HG03521 (cell line): Measurements from ENCODE around the gene GATAD2B.
A peak's percentile ranks its signal among the peaks of the same experiment; 100 is the strongest.
"Not testable (repeated sequence)": the region's sequence is repeated elsewhere in the genome, so short reads cannot be mapped to it uniquely, and the experiment has no call there.

Experiments
- ATAC-seq: cut with Tn5 transposase; IDR thresholded peaks from one replicate; pipeline ENCODE4 v1.9.1; 2021; ENCODE audit warnings: mild to moderate bottlenecking, moderate library complexity; ENCODE audit not compliant: unreplicated experiment

GATAD2B gene

DNA sequence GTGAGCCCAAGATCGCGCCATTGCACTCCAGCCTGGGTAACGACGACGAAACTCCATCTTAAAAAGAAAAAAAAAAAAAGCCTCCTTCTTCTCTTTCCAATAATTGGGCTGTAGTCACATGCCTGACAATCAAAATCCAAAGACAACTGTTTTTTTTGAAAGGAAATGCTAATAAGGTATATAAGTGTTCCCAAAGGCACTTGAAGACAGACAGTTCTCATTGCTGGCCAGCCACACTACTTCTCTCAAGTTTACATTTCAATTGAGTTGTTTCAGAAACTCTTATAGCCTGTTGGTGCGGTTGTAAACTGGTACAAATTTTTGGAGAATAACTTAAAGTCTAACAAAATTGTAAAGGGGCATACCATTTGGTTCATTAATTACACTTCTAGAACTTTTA, 23.3 kb downstream of the GATAD2B start:
- no peak for ATAC-seq

GRCh38 chr1:153895866-153896265, 26.9 kb downstream of the GATAD2B start:
- not testable (repeated sequence) for ATAC-seq

- ATAC-seq = not testable (repeated sequence)
Observed at GRCh38 chr1:153891042-153891441, 31.7 kb downstream of the GATAD2B start.

- no peak for ATAC-seq
Observed at GRCh38 chr1:153888533-153888932, 34.2 kb downstream of the GATAD2B start.

DNA sequence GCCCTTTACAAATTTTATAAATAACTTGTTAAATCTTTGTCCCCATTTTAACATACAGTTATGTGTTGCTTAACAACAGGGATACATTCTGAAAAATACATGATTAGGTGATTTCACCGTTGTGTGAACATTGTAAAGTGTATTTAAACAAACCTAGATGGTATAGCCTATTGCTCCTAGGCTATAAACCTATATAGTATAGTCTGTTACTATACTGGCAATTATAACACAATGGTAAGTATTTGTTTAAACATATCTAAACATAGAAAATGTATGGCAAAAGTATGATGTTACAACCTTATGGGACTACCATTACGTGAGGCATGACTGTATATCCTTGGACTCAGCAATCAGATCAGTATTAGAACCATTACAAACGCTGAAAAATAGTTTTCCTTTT, 36.6 kb downstream of the GATAD2B start:
- no peak for ATAC-seq

- no peak for ATAC-seq
Observed at GRCh38 chr1:153883223-153883622, 39.5 kb downstream of the GATAD2B start.

- ATAC-seq = no peak
Observed at GRCh38 chr1:153882296-153882912, 40.4 kb downstream of the GATAD2B start.

GRCh38 chr1:153881751-153882150, 41.0 kb downstream of the GATAD2B start:
- ATAC-seq = no peak

DNA sequence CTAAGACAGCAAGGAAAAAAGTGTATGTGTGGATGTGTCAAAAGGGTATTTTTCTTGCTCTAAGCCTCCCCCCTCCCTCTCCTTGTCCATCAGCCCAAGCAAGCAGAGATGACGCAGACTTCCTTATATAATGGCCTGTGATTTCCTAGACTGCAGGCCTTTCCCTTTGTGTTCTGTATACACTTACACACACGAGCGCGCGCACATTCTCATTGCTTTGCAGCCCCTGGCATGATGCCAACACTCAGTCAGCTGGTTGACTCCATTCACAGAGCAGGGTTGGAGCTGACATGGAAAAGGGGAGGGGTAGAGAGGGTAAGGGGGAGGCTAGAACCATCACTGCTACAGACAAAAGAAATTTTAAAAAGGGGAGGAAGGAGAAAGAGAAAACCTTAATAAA, 41.8 kb downstream of the GATAD2B start:
- no peak for ATAC-seq

DNA sequence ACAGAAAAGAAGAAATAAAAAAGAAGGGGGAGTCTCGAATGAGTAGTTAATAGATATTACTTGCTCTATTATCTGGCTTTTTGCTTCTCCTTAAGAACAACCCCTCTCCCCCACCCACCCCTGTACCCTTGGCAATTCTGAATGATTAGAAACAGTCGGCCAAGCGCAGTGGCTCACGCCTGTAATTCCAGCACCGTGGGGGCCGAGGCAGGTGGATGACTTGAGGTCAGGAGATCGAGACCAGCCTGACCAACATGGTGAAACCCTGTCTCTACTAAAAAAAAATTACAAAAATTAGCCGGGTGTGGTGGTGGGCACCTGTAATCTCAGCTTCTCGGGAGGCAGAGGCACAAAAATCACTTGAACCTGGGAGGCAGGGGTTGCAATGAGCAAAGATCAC, 42.7 kb downstream of the GATAD2B start:
- no peak for ATAC-seq

DNA sequence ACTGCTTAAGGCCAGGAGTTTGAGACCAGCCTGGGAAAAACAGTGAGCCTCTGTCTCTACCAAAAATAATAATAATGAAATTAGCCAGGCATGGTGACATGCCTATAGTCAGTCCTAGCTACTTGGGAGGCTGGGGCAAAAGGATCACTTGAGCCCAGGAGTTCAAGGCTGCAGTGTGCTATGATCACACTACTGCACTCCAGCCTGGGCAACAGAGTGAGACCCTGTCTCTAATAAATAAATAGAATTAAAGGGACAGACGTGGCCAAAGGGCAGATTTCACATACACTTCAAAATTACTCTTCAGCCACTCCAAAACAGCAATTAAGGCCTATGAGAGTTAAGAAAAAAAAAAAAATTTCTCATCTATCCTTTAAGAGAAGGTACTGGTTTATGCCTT, 45.7 kb downstream of the GATAD2B start:
- ATAC-seq = no peak

DNA sequence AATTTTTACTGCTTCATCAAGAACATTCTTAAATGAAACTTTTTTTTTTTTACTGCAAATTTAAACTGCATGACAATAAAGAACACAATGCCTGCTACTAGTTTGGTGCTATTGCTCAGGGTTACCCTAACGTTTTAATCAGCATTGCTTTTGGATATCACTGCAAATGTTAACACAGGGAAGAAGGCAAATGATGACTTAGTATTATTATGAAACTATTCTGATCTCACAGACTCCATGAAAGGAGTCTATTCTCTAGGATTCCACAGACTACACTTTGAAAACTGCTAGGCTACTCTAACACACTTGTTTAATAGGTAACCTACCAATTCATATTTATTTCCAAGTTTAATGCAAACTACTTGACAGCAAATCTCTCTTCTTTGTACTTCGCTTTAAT, 49.8 kb downstream of the GATAD2B start:
- ATAC-seq = no peak

DNA sequence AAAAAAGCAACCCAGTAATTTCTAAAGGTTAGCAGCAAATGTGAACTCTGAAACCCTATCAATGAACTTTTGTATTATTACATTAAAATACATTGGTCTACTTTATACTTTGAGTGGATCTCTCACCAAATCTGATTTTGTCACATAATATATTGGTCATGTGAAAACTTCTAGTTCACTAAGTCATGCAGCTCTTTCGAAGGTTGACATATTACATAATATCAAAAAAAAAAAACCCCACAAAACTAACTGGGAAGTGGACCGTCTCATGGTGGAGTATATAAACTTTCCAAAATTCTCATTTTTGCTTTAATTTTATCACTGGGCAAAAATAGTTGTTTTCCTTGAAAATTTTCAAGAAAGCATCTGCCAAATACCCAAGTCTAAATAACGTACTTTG, 50.4 kb downstream of the GATAD2B start:
- no peak for ATAC-seq

DNA sequence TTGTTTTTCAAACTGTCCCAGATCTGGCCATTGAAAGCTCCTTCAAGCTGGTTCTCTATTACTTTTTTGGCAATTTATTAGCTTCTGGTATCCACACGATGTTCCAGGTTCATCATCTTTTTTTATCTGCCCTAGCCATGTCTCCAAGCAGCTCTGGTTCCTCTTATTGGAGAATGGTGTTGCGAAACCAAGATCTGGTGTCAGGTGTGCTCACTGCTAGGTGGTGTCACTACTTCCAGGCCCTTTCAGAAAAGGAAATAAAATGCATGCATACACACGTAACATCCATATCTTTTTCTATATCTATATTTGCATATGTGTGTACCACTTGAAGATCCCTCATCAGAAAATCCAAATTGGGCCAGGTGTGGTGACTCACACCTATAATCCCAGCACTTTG, 53.3 kb downstream of the GATAD2B start:
- ATAC-seq = no peak

DNA sequence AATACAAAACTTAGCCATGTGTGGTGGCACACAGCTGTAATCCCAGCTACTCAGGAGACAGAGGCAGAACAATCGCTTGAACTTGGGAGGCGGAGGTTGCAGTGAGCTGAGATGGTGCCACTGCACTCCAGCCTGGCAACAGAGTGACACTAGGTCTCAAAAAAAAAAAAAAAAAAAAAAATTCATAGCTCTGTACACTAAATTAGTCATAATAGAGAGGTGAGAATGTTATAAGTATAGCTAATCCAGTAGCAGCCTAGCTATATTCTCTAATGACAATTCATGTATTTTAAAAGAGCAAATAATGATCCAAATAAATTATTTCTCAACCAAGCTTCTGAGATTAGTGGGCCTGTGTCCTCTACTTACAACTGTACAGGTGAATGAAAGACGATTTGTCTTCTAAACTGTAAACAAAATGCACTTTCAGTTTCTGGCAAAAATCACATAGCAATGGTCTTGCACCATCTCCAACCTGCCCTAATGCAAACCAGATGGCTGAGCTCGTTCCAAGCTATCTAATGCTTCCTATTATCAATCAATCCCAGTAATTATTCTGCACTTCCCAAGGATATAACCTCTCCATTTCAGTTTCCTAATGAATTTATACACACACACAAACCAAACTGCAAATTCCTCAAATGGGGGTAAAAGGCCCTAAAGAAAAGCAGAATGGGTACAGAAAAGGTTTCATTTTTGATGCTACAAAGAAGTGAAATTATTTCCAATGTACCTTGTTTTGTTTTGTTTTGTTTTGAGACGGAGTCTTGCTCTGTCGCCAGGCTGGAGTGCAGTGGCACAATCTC, 56.5 kb downstream of the GATAD2B start:
- ATAC-seq = no peak

DNA sequence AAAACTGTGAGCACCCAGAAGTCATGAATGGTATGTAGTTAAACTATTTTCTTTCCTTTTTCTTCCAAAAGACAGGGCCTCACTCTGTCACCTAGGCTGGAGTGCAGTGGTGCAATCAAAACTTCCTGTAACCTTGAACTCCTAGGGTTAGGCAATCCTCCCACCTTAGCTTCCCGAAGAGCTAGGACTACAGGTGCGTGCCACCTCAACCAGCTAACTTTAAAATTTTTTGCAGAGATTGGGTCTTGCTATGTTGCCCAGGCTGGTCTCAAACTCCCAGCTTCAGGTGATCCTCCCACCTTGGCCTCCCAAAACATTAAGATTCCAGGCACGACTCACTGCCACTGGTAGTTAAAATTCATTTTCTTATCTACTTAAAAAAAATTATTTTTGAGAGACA, 62.5 kb downstream of the GATAD2B start:
- no peak for ATAC-seq

GRCh38 chr1:153857505-153857904, 65.3 kb downstream of the GATAD2B start:
- no peak for ATAC-seq

DNA sequence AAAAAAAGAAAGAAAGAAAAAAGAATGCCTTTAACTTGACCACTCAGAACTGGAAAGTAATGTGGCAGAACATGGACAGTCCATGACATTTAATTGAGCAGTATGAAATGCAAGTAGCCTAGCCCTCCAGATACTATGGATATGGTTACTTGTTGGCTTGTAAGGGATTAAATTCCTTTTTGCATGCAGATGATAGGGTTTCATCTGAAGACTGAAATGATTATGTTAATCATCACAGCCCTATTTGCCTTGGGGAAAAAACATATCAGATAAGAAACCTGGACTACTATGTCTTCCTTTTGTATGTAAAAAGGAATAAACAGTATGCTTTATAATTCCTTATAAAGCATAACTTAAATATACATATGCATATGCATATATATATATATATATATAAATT, 66.0 kb downstream of the GATAD2B start:
- no peak for ATAC-seq

DNA sequence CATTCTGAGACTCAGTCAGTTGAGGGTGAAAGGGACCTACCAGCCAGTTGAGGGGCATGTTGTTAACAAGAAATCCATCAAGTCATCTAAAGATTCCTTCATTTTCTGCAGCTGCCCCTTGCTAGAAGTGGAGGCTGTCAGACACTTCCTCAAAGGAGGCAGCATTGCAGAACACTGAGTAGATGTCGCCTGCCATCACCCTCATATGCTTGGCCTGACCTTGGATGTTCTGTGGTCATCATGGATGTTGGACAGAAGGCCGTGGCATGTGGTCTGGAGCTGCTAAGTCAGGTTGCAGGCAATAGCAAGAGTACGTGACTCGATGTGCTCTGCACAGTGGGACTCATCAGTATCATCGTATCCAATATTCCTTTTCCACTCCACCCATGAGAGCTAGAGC, 70.6 kb downstream of the GATAD2B start:
- ATAC-seq = no peak

DNA sequence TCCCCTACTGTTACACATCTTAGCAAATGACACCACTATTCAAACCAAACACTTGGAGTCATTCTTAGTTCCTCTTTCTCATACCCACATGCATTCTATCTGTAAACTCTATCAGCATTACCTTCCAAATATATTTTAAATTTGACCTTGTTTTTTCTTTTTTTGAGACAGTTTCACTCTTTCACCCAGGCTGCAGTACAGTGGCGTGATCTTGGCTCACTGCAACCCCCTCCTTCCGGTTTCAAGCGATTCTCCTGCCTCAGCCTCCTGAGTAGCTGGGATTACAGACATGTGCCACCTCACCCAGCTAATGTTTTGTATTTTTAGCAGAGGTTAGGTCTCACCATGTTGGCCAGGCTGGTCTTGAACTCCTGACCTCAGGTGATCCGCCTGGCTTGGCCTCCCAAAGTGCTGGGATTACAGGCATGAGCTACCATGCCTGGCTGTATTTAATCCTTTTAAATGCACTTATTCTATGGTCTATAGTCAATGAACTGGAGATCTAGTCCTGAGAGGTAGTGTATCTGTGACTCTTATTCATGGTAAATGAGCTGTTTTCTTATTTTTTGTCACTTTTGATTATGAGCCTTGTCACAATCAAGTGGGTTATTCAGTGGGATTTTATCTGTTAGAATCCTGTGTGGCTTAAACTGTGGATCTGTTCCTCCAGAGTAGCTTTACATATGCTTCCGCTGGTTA, 73.1 kb downstream of the GATAD2B start:
- ATAC-seq = peak; percentile 69

DNA sequence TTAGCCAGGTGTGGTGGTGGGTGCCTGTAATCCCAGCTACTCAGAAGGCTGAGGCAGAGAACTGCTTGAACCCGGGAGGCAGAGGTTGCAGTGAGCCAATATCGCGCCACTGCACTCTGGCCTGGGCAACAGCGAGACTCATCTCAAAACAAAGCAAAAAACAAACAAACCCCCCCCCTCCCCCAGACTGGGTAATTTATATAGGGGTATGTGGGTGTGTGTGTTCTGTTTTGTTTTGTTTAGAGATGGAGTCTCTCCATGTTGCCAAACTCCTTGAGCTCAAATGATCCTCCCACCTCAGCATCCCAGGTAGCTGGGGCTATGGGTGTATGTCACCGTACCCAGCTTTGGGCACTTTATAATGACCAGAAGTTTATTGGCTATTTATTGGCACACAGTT, 74.0 kb downstream of the GATAD2B start:
- no peak for ATAC-seq

DNA sequence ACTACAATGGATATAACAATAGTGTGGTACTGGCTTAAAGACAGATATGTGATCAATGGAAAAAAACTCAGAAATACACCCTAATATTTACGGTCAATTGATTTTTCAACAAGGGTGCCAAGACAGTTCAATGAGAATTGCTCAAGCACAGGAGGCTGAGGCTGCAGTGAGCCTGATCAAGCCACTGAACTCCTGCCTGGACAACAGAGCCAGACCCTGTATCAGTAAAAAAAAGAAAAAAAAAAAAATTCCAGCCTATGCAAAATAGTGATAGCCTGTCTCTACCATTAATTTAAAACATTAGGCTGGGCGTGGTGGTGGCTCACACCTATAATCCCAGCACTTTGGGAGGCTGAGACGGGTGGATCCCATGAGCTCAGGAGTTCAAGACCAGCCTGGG, 77.6 kb downstream of the GATAD2B start:
- ATAC-seq = no peak
